Osteoblast (primary cell): Measurements from ENCODE around the gene MMP2. TPM values are rescaled to one million over a fixed set of nuclear protein-coding genes. Genes with fewer than 3 reads are reported as not detected.

Experiments
- DNase-seq: peaks from one replicate; pipeline ENCODE4 v3.0.0; 2011; ENCODE audit warnings: low spot score, mixed read lengths; ENCODE audit not compliant: insufficient read length; ENCODE audit errors: missing footprints
- H2AFZ ChIP-seq: 2 replicates; pipeline ENCODE4 v1.6.0; 2011; ENCODE audit warnings: mild to moderate bottlenecking, low read length
- H3K27ac ChIP-seq: 2 replicates; pipeline ENCODE4 v1.5.1; 2011; ENCODE audit warnings: mild to moderate bottlenecking, low read depth, low read length, moderate library complexity
- H3K27me3 ChIP-seq: 2 replicates; pipeline ENCODE4 v1.6.0; 2012; ENCODE audit warnings: mild to moderate bottlenecking, control low read depth, inconsistent platforms, low read length, moderate library complexity; ENCODE audit not compliant: insufficient read depth
- H3K36me3 ChIP-seq: 2 replicates; pipeline ENCODE4 v1.5.1; 2011; ENCODE audit warnings: mild to moderate bottlenecking, low read length, control low read depth, moderate library complexity; ENCODE audit not compliant: insufficient read depth
- H3K4me1 ChIP-seq: 2 replicates; pipeline ENCODE4 v1.5.1; 2011; ENCODE audit warnings: mild to moderate bottlenecking, low read length, control low read depth, moderate library complexity; ENCODE audit not compliant: insufficient read depth
- H3K4me2 ChIP-seq: 2 replicates; pipeline ENCODE4 v1.6.0; 2011; ENCODE audit warnings: mild to moderate bottlenecking, low read length; ENCODE audit not compliant: insufficient read depth
- H3K4me3 ChIP-seq: fragments of 200-600 bp; sonication (generic); 3 replicates; pipeline ENCODE4 v1.5.1; 2012; ENCODE audit warnings: mild to moderate bottlenecking, low read length, inconsistent platforms; ENCODE audit not compliant: insufficient read depth
- H3K79me2 ChIP-seq: 2 replicates; pipeline ENCODE4 v1.6.0; 2012; ENCODE audit warnings: mild to moderate bottlenecking, low read length, control low read depth, inconsistent platforms; ENCODE audit not compliant: insufficient read depth
- H3K9me3 ChIP-seq: 2 replicates; pipeline ENCODE4 v1.5.1; 2011; ENCODE audit warnings: low read depth, low read length, control low read depth
- H4K20me1 ChIP-seq: 2 replicates; pipeline ENCODE4 v1.6.0; 2012; ENCODE audit warnings: mild to moderate bottlenecking, low read length, control low read depth; ENCODE audit not compliant: insufficient read depth
- CTCF ChIP-seq: IDR thresholded peaks from 2 replicates; pipeline ENCODE4 v1.5.1; 2011; ENCODE audit warnings: mild to moderate bottlenecking, low read depth, low read length, moderate library complexity; ENCODE audit errors: extremely low read depth
- total RNA-seq: library from RNA; depleted of rRNA; stranded (reverse); fragments of >200 nt; gene quantifications from 2 replicates; pipeline ENCODE4 v1.2.3, GENCODE V29; 2012

The MMP2 gene
- 2,094 and 2,259 TPM in 2 replicates for total RNA-seq

GRCh38 chr16:55478827-55479429 lies at the start of gene MMP2:
Gene MMP2 (plus strand): TSS chr16:55479198. CDS start chr16:55479480, 282 bp downstream.
- Histone ChIP-seq H3K36me3 (peaks cover 27% of the 10 kb centered on the region), H3K4me3 (peak within 1 kb of the TSS; percentile 93), H3K27me3 (no peaks in the 10 kb centered on the region), H3K4me2 (peak within 1 kb of the TSS; percentile 95), H3K9me3 (no peaks in the 10 kb centered on the region), H4K20me1 (peaks cover 26% of the 10 kb centered on the region), H3K4me1 (peaks cover 64% of the 10 kb centered on the region), H2AFZ (peak within 1 kb of the TSS; percentile 79), H3K27ac (peak within 1 kb of the TSS; percentile 97), H3K79me2 (peaks cover 49% of the 10 kb centered on the region)
- no peak for TF ChIP-seq CTCF
- DNase-seq: peak; percentile 95

- no peak overlapping the region for H3K27ac ChIP-seq
- no peak for DNase-seq
- no peaks in the 10 kb centered on the region for H3K36me3 ChIP-seq
- H3K4me2 ChIP-seq: no peak overlapping the region
- no peaks in the 10 kb centered on the region for H3K9me3 ChIP-seq
- no peaks in the 10 kb centered on the region for H3K4me1 ChIP-seq
- H4K20me1 ChIP-seq: no peaks in the 10 kb centered on the region
- no peak overlapping the region for H3K4me3 ChIP-seq
- no peak overlapping the region for H2AFZ ChIP-seq
- no peak for TF ChIP-seq CTCF
- H3K79me2 ChIP-seq: no peaks in the 10 kb centered on the region
- peaks cover 13% of the 10 kb centered on the region for H3K27me3 ChIP-seq
Measured at GRCh38 chr16:55433030-55433429, 46.0 kb upstream of the MMP2 start.

GRCh38 chr16:55433535-55433934 lies 45.5 kb upstream of the MMP2 start:
- no peak for DNase-seq
- no peaks in the 10 kb centered on the region for H3K79me2 ChIP-seq

More at GRCh38 chr16:55433535-55433934, 45.5 kb upstream of the MMP2 start:
- Histone ChIP-seq H3K27me3 (peaks cover 13% of the 10 kb centered on the region), H3K36me3 (no peaks in the 10 kb centered on the region), H2AFZ (no peak overlapping the region), H3K4me1 (no peaks in the 10 kb centered on the region), H3K9me3 (no peaks in the 10 kb centered on the region), H3K4me2 (no peak overlapping the region), H3K27ac (no peak overlapping the region), H3K4me3 (no peak overlapping the region), H4K20me1 (no peaks in the 10 kb centered on the region)
- TF ChIP-seq CTCF: no peak
